SK-N-SH (cell line): ENCODE data around the gene GJD4. TPM values are rescaled to one million over a fixed set of nuclear protein-coding genes. Genes with fewer than 3 reads are reported as not detected.
A peak's percentile ranks its signal among the peaks of the same experiment; 100 is the strongest.

Source experiments
- CTCF ChIA-PET: fragments of 300-600, 350-600 bp; formaldehyde crosslinking; extraction: SDS; loops from one replicate; lab custom pipeline; 2021; lab: Yijun Ruan, JAX
- POLR2A ChIA-PET: fragments of 350-600 bp; sonication (Branson Sonifier 250); formaldehyde crosslinking; extraction: SDS; loops from one replicate; lab custom pipeline; 2020; ENCODE audit warnings: antibody characterized with exemption, inconsistent platforms; lab: Yijun Ruan, JAX
- DNase-seq: peaks from one replicate; pipeline ENCODE4 v3.0.0; 2012
- H2AFZ ChIP-seq: fragments of 200-600 bp; sonication (generic); 2 replicates; pipeline ENCODE4 v1.8.1; 2016; ENCODE audit warnings: antibody characterized with exemption, mild to moderate bottlenecking, low read depth
- H3F3A ChIP-seq: fragments of 200-600 bp; sonication (generic); replicated peaks from 2 replicates; pipeline ENCODE3; 2016; ENCODE audit warnings: antibody characterized with exemption, mild to moderate bottlenecking; ENCODE audit not compliant: insufficient read depth
- H3K27ac ChIP-seq, 2 experiments: fragments of 200-500 bp in 1 of 2; fragments of 200-600 bp in 1 of 2; sonication (Bioruptor generic) in 1 of 2; sonication (generic), shearing (Covaris generic) in 1 of 2; 2 replicates each; pipeline versions ENCODE4 v1.5.1 to v1.6.1; 2014 to 2016; ENCODE audit warnings: low read depth in 2 of 2, inconsistent platforms in 1 of 2, low read length in 1 of 2, mild to moderate bottlenecking in 1 of 2, mixed read lengths in 1 of 2
- H3K27me3 ChIP-seq: fragments of 200-600 bp; sonication (generic), shearing (Covaris generic); 2 replicates; pipeline ENCODE4 v1.6.1; 2016; ENCODE audit warnings: mixed run types; ENCODE audit not compliant: insufficient read depth
- H3K36me3 ChIP-seq, 2 experiments: fragments of 200-500 bp in 1 of 2; fragments of 200-600 bp in 1 of 2; sonication (Bioruptor generic) in 1 of 2; sonication (generic) in 1 of 2; replicated peaks in 1 of 2; 2 replicates each; pipeline versions ENCODE3 to v1.5.1; 2014 to 2016; ENCODE audit warnings: low read length in 1 of 2, mild to moderate bottlenecking in 1 of 2; ENCODE audit not compliant: insufficient read depth in 2 of 2, control insufficient read depth in 1 of 2
- H3K4me1 ChIP-seq, 2 experiments: fragments of 200-500 bp in 1 of 2; fragments of 200-600 bp in 1 of 2; sonication (Bioruptor generic) in 1 of 2; sonication (generic), shearing (Covaris generic) in 1 of 2; 2 replicates each; pipeline versions ENCODE4 v1.5.1 to v1.6.1; 2014 to 2016; ENCODE audit warnings: low read depth in 1 of 2, low read length in 1 of 2, mixed run types in 1 of 2; ENCODE audit not compliant: insufficient read depth in 2 of 2, control insufficient read depth in 1 of 2
- H3K4me2 ChIP-seq: fragments of 200-600 bp; sonication (generic), shearing (Covaris generic); 2 replicates; pipeline ENCODE4 v1.6.1; 2017; ENCODE audit warnings: mixed run types
- H3K4me3 ChIP-seq, 2 experiments: fragments of 200-500 bp in 1 of 2; fragments of 200-600 bp in 1 of 2; sonication (Bioruptor generic) in 1 of 2; sonication (generic), shearing (Covaris generic) in 1 of 2; 2 replicates each; pipeline versions ENCODE4 v1.5.1 to v1.8.1; 2014 to 2016; ENCODE audit warnings: low read depth in 2 of 2, inconsistent platforms in 1 of 2, low read length in 1 of 2, mild to moderate bottlenecking in 1 of 2, mixed read lengths in 1 of 2, moderate library complexity in 1 of 2
- H3K79me2 ChIP-seq: fragments of 200-600 bp; sonication (generic); 2 replicates; pipeline ENCODE4 v1.8.1; 2017; ENCODE audit warnings: mild to moderate bottlenecking; ENCODE audit not compliant: insufficient read depth
- H3K9ac ChIP-seq: fragments of 200-600 bp; sonication (generic); 2 replicates; pipeline ENCODE4 v1.6.1; 2017; ENCODE audit warnings: mixed run types
- H3K9me2 ChIP-seq: fragments of 200-600 bp; sonication (generic); 2 replicates; pipeline ENCODE4 v1.6.1; 2017; ENCODE audit warnings: mixed run types
- H3K9me3 ChIP-seq: fragments of 200-600 bp; sonication (generic); 2 replicates; pipeline ENCODE4 v1.6.1; 2017; ENCODE audit warnings: mixed run types, mild to moderate bottlenecking, moderate library complexity
- H4K20me1 ChIP-seq: fragments of 200-600 bp; sonication (generic); 2 replicates; pipeline ENCODE4 v1.6.1; 2017; ENCODE audit warnings: mild to moderate bottlenecking, mixed run types; ENCODE audit not compliant: insufficient read depth
- EZH2phosphoT487 ChIP-seq: fragments of 200-600 bp; sonication (generic); IDR thresholded peaks from 2 replicates; pipeline ENCODE4 v1.6.1; 2017; ENCODE audit warnings: low read depth, mixed run types, mild to moderate bottlenecking, antibody characterized with exemption, moderate library complexity, borderline replicate concordance
- GABPA ChIP-seq: IDR thresholded peaks from 2 replicates; pipeline ENCODE4 v1.4.0; 2012; ENCODE audit warnings: low read depth, mild to moderate bottlenecking
- GATA2 ChIP-seq: sonication (generic); formaldehyde crosslinking; IDR thresholded peaks from 2 replicates; pipeline ENCODE4 v1.5.0; 2020; ENCODE audit warnings: mild to moderate bottlenecking, missing genetic modification reagents
- JUND ChIP-seq: IDR thresholded peaks from 2 replicates; pipeline ENCODE4 v1.4.0; 2012
- NRF1 ChIP-seq: IDR thresholded peaks from 2 replicates; pipeline ENCODE4 v1.6.1; 2012; ENCODE audit warnings: low read depth, mild to moderate bottlenecking, low read length
- POLR2AphosphoS5 ChIP-seq: IDR thresholded peaks from 2 replicates; pipeline ENCODE4 v1.6.1; 2012; ENCODE audit warnings: low read depth, low read length
- RCOR1 ChIP-seq: fragments of 150-350 bp; IDR thresholded peaks from 2 replicates; pipeline ENCODE4 v1.6.1; 2017; ENCODE audit warnings: antibody characterized with exemption, low read length
- TAF1 ChIP-seq: IDR thresholded peaks from 2 replicates; pipeline ENCODE4 v1.6.1; 2012; ENCODE audit warnings: low read depth, mild to moderate bottlenecking, low read length, moderate library complexity, borderline replicate concordance
- TCF12 ChIP-seq: IDR thresholded peaks from 2 replicates; pipeline ENCODE4 v1.4.0; 2012
- TEAD4 ChIP-seq: IDR thresholded peaks from 2 replicates; pipeline ENCODE4 v1.4.0; 2012; ENCODE audit warnings: mild to moderate bottlenecking, borderline replicate concordance; ENCODE audit not compliant: insufficient read depth
- YY1 ChIP-seq: IDR thresholded peaks from 2 replicates; pipeline ENCODE4 v1.4.0; 2012; ENCODE audit warnings: low read depth, mild to moderate bottlenecking
- WGBS: methylation state at CpG from one replicate; pipeline ENCODE4 v1.1.6; 2017; ENCODE audit warnings: low lambda C conversion rate; 5-methylcytosine and 5-hydroxymethylcytosine counted together
- polyA plus RNA-seq, 3 experiments: library from polyadenylated mRNA; depleted of rRNA; stranded (reverse); fragments of >200 nt; gene quantifications; 2 replicates each; pipeline ENCODE4 v1.2.3, GENCODE V29; 2012
- TF ChIP-seq, protein P1 (sequence below): fragments of 200-600 bp; sonication (generic); IDR thresholded peaks from 2 replicates; pipeline ENCODE4 v1.6.1; 2017; ENCODE audit warnings: antibody characterized with exemption, mild to moderate bottlenecking, moderate library complexity
- TF ChIP-seq, protein P2 (sequence below): IDR thresholded peaks from 2 replicates; pipeline ENCODE4 v1.4.0; 2012; ENCODE audit warnings: low read depth, borderline replicate concordance
- TF ChIP-seq, protein P3 (sequence below): IDR thresholded peaks from 2 replicates; pipeline ENCODE4 v1.6.1; 2012; ENCODE audit warnings: mild to moderate bottlenecking, low read depth, low read length, moderate library complexity
- TF ChIP-seq, protein P4 (sequence below): IDR thresholded peaks from 2 replicates; pipeline ENCODE4 v1.4.0; 2012; ENCODE audit warnings: low read depth
- TF ChIP-seq, protein P5 (sequence below): fragments of 150-350 bp; IDR thresholded peaks from 2 replicates; pipeline ENCODE4 v1.6.1; 2017; ENCODE audit warnings: antibody characterized with exemption, low read length, low read depth, borderline replicate concordance
- TF ChIP-seq, protein P6 (sequence below): IDR thresholded peaks from 2 replicates; pipeline ENCODE4; 2012
- TF ChIP-seq, protein P7 (sequence below): IDR thresholded peaks from 2 replicates; pipeline ENCODE4 v1.4.0; 2012; ENCODE audit warnings: low read depth, borderline replicate concordance

The GJD4 gene
- polyA plus RNA-seq, 1 of the 3 experiments (the other 2 are of a cell fraction) = not detected

DNA sequence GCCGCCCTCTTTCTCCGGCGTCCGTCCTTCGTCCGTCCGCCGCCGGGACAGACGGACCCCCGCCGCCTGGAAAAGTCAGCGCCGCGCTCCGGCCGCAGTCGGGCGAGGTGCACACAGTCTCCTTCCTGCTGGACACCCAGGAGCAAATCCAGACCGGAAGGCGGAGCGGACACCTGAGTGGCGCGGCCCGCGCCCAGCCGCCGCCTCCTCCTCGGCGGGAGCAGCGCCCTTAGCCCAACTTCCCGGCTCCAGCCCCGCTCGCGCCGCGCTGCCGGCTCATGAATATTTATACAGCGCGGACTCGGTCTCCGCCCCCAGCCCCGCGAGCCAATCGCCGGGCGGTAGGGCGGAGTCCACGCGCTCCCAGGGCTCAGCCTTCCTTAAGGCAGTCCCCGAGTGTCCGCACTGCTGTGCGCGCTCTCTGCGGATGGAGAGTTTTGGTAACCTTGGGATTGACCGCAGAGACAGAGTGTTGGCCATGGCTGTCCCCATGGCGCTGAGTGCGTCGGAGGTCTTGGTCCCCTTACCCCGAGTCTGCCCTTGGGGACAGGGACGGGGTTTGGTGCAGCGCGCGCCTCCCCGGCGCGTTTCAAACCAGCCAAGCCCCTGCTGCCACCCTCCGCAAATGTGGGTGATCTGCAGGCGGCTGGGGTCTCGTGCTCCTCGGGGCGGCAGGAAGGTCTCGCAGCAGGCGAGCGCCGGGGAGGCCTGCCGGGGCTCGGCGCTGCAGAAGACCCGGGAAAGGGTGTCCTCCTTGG lies 37.1 kb downstream of the GJD4 start, which contains the start of gene FZD8:
Gene FZD8 (minus strand): TSS at position 262 of the 758 bp plus-strand sequence. CDS start 867 bp downstream, outside the sequence.
- H3K9me3 ChIP-seq = no peaks in the 10 kb centered on the region
- CTCF ChIA-PET = interaction anchor here (4.0 kb wide), 1 partner anchor 1137 kb away, joined by 24 read pairs; no protein-coding TSS in a partner anchor

More for the DNA sequence above, 37.1 kb downstream of the GJD4 start, which contains the start of gene FZD8:
- H3F3A ChIP-seq = peaks cover 20% of the 10 kb centered on the region
- peaks cover 24% of the 10 kb centered on the region for H3K79me2 ChIP-seq
- H3K4me1 ChIP-seq = peaks cover 0 to 25% of the 10 kb centered on the region in 2 experiments; a peak in 1 of 4 replicates
- H2AFZ ChIP-seq = peak within 1 kb of the TSS; percentile 87
- H3K4me3 ChIP-seq = peak within 1 kb of the TSS; percentile 68 to 88
- H3K36me3 ChIP-seq = peaks cover 0 to 11% of the 10 kb centered on the region in 2 experiments
- WGBS = 4% methylated on average over 9 of the region's 80 CpGs
- no peaks in the 10 kb centered on the region for H3K9me2 ChIP-seq
- no peak within 1 kb of the TSS; a peak in 1 of 4 replicates for H3K27ac ChIP-seq
- peaks cover 28% of the 10 kb centered on the region for H4K20me1 ChIP-seq
- H3K9ac ChIP-seq = peak within 1 kb of the TSS; percentile 58; the same call in 1 of the 2 replicates
- POLR2A ChIA-PET = no interaction called here
- peak within 1 kb of the TSS; percentile 98 for H3K4me2 ChIP-seq
- TF ChIP-seq, protein P1, sequence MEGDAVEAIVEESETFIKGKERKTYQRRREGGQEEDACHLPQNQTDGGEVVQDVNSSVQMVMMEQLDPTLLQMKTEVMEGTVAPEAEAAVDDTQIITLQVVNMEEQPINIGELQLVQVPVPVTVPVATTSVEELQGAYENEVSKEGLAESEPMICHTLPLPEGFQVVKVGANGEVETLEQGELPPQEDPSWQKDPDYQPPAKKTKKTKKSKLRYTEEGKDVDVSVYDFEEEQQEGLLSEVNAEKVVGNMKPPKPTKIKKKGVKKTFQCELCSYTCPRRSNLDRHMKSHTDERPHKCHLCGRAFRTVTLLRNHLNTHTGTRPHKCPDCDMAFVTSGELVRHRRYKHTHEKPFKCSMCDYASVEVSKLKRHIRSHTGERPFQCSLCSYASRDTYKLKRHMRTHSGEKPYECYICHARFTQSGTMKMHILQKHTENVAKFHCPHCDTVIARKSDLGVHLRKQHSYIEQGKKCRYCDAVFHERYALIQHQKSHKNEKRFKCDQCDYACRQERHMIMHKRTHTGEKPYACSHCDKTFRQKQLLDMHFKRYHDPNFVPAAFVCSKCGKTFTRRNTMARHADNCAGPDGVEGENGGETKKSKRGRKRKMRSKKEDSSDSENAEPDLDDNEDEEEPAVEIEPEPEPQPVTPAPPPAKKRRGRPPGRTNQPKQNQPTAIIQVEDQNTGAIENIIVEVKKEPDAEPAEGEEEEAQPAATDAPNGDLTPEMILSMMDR = peak; percentile 34
- TF ChIP-seq, protein P2, sequence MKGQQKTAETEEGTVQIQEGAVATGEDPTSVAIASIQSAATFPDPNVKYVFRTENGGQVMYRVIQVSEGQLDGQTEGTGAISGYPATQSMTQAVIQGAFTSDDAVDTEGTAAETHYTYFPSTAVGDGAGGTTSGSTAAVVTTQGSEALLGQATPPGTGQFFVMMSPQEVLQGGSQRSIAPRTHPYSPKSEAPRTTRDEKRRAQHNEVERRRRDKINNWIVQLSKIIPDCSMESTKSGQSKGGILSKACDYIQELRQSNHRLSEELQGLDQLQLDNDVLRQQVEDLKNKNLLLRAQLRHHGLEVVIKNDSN = no peak
- TF ChIP-seq TEAD4 = no peak
- TF ChIP-seq GATA2 (CRISPR knock-in tag) = no peak
- TF ChIP-seq, protein P3, sequence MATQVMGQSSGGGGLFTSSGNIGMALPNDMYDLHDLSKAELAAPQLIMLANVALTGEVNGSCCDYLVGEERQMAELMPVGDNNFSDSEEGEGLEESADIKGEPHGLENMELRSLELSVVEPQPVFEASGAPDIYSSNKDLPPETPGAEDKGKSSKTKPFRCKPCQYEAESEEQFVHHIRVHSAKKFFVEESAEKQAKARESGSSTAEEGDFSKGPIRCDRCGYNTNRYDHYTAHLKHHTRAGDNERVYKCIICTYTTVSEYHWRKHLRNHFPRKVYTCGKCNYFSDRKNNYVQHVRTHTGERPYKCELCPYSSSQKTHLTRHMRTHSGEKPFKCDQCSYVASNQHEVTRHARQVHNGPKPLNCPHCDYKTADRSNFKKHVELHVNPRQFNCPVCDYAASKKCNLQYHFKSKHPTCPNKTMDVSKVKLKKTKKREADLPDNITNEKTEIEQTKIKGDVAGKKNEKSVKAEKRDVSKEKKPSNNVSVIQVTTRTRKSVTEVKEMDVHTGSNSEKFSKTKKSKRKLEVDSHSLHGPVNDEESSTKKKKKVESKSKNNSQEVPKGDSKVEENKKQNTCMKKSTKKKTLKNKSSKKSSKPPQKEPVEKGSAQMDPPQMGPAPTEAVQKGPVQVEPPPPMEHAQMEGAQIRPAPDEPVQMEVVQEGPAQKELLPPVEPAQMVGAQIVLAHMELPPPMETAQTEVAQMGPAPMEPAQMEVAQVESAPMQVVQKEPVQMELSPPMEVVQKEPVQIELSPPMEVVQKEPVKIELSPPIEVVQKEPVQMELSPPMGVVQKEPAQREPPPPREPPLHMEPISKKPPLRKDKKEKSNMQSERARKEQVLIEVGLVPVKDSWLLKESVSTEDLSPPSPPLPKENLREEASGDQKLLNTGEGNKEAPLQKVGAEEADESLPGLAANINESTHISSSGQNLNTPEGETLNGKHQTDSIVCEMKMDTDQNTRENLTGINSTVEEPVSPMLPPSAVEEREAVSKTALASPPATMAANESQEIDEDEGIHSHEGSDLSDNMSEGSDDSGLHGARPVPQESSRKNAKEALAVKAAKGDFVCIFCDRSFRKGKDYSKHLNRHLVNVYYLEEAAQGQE = no peak
- peak; percentile 76 for TF ChIP-seq POLR2AphosphoS5
- TF ChIP-seq, protein P4, sequence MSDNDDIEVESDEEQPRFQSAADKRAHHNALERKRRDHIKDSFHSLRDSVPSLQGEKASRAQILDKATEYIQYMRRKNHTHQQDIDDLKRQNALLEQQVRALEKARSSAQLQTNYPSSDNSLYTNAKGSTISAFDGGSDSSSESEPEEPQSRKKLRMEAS = no peak
- TF ChIP-seq, protein P5, sequence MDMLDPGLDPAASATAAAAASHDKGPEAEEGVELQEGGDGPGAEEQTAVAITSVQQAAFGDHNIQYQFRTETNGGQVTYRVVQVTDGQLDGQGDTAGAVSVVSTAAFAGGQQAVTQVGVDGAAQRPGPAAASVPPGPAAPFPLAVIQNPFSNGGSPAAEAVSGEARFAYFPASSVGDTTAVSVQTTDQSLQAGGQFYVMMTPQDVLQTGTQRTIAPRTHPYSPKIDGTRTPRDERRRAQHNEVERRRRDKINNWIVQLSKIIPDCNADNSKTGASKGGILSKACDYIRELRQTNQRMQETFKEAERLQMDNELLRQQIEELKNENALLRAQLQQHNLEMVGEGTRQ = no peak
- no peak for TF ChIP-seq YY1
- TF ChIP-seq RCOR1 = no peak
- TF ChIP-seq TCF12 = no peak
- TF ChIP-seq EZH2phosphoT487 = no peak
- no peak for TF ChIP-seq NRF1
- TF ChIP-seq GABPA = no peak
- TF ChIP-seq TAF1 = peak; percentile 49; the same call in 1 of the 2 replicates
- TF ChIP-seq JUND = no peak
- TF ChIP-seq, protein P6, sequence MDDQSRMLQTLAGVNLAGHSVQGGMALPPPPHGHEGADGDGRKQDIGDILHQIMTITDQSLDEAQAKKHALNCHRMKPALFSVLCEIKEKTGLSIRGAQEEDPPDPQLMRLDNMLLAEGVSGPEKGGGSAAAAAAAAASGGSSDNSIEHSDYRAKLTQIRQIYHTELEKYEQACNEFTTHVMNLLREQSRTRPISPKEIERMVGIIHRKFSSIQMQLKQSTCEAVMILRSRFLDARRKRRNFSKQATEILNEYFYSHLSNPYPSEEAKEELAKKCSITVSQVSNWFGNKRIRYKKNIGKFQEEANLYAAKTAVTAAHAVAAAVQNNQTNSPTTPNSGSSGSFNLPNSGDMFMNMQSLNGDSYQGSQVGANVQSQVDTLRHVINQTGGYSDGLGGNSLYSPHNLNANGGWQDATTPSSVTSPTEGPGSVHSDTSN = 0 out of 2 replicates have a peak, but pooled peaks have one; percentile 6
- TF ChIP-seq, protein P7, sequence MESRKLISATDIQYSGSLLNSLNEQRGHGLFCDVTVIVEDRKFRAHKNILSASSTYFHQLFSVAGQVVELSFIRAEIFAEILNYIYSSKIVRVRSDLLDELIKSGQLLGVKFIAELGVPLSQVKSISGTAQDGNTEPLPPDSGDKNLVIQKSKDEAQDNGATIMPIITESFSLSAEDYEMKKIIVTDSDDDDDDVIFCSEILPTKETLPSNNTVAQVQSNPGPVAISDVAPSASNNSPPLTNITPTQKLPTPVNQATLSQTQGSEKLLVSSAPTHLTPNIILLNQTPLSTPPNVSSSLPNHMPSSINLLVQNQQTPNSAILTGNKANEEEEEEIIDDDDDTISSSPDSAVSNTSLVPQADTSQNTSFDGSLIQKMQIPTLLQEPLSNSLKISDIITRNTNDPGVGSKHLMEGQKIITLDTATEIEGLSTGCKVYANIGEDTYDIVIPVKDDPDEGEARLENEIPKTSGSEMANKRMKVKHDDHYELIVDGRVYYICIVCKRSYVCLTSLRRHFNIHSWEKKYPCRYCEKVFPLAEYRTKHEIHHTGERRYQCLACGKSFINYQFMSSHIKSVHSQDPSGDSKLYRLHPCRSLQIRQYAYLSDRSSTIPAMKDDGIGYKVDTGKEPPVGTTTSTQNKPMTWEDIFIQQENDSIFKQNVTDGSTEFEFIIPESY = no peak
- no peaks in the 10 kb centered on the region; the same call in 1 of the 2 replicates for H3K27me3 ChIP-seq
- peak; percentile 92 for DNase-seq
